ENCODE data around the gene SULF2.

DNA sequence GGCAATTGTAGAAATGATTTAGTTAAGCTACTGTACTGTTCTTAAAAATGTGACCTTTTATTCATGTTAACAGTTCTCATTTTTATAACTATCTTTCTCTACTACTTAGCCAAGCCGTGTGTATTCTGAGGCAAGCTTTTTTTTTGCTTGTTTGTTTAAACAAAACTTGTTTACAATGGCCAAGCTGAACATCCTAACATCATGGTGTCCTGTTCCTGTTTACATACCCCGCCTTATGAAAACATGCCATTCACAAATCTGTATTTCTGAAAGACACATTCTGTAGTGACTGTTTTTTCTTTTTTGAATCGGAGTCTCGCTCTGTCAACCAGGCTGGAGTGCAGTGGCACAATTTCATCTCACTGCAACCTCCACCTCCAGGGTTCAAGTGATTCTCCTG lies 142.7 kb downstream of the SULF2 start:
- TF ChIP-seq, protein P1, sequence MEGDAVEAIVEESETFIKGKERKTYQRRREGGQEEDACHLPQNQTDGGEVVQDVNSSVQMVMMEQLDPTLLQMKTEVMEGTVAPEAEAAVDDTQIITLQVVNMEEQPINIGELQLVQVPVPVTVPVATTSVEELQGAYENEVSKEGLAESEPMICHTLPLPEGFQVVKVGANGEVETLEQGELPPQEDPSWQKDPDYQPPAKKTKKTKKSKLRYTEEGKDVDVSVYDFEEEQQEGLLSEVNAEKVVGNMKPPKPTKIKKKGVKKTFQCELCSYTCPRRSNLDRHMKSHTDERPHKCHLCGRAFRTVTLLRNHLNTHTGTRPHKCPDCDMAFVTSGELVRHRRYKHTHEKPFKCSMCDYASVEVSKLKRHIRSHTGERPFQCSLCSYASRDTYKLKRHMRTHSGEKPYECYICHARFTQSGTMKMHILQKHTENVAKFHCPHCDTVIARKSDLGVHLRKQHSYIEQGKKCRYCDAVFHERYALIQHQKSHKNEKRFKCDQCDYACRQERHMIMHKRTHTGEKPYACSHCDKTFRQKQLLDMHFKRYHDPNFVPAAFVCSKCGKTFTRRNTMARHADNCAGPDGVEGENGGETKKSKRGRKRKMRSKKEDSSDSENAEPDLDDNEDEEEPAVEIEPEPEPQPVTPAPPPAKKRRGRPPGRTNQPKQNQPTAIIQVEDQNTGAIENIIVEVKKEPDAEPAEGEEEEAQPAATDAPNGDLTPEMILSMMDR (IDR thresholded peaks at IDR 0.05; ENCODE audit: low read depth, low read length, missing input control): no peak
- TF ChIP-seq SP1 (IDR thresholded peaks at IDR 0.05) (no peak), TAF1 (conservative IDR thresholded peaks at IDR 0.05) (no peak)
